Activated T-helper 1 cell treated with Interleukin-2 at 50 U/mL for 16 hours (primary cell): ENCODE measurements around the gene PGAM5.

ENCODE experiments used
- DNase-seq: peaks from one replicate; pipeline ENCODE4 v3.0.0-alpha.2; 2020; ENCODE audit warnings: low read depth

PGAM5 gene

GRCh38 chr12:132710405-132711079 is at the start of gene PGAM5:
Gene PGAM5, plus strand, starts transcription at chr12:132710842. Its CDS starts 35 bp downstream, at chr12:132710877.
- DNase-seq = peak; percentile 92

GRCh38 chr12:132660996-132661395 is 49.6 kb upstream of the PGAM5 start:
- DNase-seq = no peak

DNA sequence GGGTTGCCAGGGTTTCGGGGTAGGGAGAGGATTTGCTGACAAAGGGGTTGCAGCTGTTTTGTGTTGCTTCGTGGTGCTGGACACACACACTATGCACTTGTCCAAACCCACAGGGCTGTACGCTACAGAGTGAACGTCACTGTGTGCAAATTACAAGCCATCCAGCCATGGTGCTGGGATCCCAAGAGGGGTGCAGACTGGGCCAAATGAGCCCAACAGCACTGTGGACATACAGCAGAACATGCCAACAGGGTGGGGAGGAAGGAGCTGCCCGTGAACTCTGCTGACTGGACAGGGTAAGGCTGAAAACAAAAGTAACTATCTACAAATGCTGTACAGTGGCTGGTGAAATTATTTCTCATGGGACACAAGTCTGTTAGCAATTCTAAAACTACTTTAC is 48.7 kb upstream of the PGAM5 start:
- no peak for DNase-seq

- DNase-seq = no peak
These were observed 47.5 kb upstream of the PGAM5 start for GRCh38 chr12:132662901-132663755.

GRCh38 chr12:132664206-132665148 is 46.2 kb upstream of the PGAM5 start:
- DNase-seq = no peak

DNA sequence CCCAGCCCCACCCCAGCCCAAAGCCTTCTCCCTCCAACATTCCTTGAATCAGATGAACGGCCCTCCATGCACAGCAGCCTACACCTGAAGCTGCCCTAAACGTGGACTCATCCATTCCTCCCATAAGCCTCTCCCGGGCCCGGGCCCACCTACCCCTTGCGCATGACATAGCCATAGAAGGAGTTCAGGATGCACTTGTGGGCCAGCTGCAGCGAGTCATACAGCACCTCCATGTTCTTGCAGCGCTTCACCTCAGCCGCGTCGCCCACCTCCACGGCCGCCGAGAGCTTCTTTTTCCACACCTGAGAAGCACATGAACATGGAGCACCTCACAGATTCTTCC is 45.5 kb upstream of the PGAM5 start:
- DNase-seq = no peak

DNA sequence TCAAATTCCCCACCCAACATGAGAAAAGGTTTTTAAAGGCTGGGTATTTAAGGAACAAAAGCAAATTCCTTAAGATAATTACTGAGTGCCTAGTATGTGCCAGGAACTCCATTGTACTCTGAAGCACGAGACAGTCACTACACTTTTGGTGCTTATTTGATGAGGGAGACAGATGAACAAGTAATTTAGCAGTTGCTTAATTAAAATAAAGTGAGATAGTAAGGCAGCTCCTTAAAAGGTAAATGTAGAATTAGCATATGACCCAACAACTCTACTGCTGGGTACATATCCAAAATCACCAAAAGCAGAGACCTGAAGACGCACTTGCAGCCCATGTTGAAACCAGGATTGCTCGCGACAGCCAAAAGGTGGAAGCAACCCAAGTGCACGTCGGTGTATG is 44.8 kb upstream of the PGAM5 start:
- DNase-seq = no peak

DNA sequence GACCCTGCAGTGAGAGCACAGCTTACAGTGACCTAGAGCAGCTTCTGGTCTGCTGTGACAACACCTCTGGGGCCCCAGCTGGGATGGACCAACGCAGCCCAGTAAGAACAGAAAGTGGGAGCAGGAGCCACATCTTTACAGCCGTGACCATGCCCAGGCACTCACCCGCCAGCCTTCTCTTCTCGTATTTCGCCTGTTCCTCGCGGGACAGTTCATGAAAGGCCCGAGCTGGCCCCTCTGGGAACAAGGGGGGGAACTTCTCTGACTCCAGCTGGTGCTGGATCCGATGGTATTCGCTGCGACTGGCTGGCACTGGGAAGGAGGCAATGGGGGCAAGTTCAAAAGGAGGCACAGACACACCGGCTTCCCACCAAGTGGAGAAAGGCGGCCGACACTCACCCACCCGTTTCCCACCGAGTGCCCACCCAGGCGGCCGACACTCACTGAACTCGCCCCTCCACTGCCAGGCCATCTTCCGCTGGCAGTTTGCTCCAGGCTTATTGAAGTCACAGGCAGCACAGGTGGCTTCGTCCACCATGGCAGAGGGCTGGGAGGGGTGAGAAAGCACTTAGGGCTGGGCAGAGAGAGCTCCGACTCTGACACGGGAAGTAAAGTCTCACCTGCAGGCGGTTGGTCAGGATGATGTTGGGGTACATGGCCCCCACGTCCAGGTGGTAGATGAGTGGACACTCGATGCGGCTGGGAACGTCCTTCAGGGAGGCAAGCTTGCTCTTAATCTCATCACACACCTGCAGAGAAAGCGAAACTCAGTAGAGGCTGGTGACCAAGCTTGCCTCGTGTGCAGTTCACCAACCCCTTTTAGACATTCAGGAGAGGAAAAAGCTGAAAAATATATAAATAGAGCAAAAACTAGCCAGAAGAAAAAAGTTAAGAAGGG is 42.2 kb upstream of the PGAM5 start:
- no peak for DNase-seq

DNA sequence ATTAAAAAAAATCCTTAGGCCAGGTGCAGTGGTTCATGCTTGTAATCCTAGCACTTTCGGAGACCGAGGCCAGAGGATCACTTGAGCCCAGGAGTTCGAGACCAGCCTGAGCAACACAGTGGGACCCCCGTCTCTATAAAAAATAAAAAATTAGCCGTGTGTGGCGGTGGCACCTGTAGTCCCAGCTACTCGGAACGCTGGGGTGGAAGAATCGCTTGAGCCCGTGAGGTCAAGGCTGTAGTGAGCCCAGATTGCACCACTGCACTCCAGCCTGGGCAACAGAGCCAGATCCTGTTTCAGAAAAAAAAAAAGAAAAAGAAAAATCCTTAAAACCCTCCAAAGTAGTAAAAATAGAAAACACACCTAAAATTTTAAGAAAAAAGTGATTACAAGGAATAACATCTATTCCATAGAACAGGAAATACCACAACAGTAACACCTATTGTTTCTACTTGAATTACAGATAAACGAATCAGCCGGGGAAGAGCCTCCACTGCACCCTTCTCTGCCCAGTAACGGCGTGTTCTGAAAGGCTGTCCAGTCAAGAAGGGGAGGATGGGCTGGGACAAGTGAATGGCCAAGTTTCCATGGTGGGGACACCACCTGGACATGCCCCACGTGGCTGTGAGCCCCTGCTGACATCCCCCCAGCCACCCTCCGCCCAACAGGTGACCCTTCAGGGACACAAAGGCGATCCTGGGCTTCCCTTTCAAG is 41.3 kb upstream of the PGAM5 start:
- no peak for DNase-seq

DNA sequence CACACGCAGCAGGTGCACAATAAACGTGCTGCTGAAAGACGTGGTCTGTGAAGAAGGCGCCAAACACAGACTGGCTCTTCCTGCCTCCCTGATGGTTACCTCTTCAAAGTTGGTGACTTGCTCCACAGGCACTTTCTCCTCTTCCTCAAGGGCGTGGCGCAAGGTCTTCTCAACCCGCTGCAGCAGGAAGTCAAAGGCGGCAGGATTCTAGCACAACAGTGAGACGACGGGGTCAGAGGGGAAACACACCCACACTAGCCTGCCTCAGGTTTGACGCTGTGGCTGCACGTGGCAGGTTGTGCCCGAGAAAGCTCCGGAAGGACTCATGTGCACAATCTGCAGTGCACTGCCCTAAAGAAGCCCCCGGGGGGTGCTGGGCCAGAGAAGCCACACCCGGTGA is 38.5 kb upstream of the PGAM5 start:
- DNase-seq = no peak

DNA sequence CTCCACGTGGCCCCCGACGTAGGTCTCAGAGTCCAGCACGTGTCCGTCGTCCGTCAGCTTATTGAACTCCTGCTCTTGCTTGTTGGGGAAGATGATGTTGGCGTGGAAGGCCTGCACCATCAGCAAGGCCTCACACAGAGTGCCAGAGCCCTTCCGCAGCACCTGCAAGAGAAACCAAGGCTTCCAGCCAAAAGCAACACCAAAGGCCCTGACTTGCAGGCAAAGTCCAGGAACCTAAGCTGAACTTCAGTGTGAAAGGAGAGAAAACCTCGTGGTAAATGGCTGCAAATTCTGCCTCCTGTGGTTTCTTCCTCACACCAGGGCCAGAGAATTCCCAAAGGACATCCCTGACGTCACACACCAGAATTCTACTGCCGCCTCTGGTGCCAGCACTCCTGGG is 38.0 kb upstream of the PGAM5 start:
- no peak for DNase-seq

- DNase-seq = no peak
These were observed 37.1 kb upstream of the PGAM5 start for GRCh38 chr12:132673288-132674179.

- no peak for DNase-seq
These were observed 36.1 kb upstream of the PGAM5 start for GRCh38 chr12:132674561-132674960.

DNA sequence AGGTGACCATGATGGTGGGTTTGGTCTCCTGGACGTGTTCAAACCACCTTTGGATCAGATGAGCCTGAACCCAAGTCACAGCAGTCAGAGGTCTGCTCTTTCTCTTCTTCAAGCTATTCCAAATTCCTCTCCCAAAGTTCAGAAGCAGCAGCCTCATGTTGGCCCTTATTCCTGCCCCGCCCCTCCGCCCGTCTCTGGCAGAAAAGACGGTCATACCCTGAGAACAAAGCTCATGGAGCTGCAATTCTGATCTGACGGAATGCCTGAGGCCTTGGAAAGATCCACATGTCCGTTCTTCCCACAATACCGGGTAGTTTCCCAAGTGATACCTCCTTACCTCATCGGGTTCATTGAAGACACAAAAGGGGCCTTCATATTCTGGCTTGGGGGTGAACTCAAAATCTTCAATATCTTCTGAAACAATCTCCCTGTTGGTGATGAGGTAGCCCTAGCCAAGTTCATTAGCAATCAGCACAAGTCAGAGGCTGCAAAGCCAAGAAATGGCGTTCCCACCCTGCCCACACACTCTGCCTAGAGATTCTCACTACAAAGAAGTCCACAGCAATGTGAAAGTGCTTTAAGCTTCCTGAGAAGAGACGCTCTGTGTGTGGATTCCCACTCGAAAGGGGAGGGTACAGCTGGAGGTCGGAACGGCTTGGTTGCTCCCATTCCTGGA is 34.7 kb upstream of the PGAM5 start:
- DNase-seq = no peak

DNA sequence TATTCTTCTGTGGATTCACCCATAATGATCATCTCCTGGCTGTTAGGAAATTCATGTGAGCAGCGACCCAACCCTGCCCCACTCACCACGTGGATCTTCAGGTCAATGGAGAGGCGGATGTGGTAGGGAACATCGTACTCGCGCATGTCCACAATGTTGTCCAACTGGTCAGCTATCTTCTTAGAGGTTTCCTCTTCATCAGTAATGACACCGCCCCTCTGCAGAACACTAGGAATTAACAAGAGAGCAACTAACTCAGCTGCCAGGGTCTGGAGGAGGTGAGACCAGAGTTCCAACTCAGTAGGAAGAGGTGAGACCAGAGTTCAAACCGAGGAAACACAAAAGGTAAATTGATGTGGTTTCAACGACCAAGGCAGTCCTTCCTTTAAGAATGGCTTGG is 33.1 kb upstream of the PGAM5 start:
- DNase-seq = no peak

GRCh38 chr12:132685400-132685799 is 25.2 kb upstream of the PGAM5 start:
- DNase-seq = no peak

DNA sequence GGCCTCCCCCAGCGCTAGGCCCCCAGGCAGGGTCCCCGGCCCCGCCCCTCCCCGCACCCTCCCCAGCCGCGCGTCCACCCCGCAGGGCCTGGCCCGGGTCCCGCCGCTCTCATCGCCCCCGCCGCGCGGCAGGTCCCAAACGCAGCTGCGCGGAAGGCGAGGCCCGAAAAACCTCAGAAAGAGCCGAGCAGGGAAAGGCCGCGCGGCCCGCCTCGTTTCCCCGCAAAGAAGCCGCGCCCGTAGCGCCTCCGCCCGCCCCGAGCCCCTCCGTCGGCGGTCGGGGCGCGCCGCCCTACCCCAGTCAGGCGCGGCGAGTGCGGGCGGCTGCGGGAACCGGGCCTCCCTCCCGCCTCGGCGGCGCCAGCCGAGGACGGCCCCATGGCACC is 23.8 kb upstream of the PGAM5 start:
- DNase-seq = no peak

DNA sequence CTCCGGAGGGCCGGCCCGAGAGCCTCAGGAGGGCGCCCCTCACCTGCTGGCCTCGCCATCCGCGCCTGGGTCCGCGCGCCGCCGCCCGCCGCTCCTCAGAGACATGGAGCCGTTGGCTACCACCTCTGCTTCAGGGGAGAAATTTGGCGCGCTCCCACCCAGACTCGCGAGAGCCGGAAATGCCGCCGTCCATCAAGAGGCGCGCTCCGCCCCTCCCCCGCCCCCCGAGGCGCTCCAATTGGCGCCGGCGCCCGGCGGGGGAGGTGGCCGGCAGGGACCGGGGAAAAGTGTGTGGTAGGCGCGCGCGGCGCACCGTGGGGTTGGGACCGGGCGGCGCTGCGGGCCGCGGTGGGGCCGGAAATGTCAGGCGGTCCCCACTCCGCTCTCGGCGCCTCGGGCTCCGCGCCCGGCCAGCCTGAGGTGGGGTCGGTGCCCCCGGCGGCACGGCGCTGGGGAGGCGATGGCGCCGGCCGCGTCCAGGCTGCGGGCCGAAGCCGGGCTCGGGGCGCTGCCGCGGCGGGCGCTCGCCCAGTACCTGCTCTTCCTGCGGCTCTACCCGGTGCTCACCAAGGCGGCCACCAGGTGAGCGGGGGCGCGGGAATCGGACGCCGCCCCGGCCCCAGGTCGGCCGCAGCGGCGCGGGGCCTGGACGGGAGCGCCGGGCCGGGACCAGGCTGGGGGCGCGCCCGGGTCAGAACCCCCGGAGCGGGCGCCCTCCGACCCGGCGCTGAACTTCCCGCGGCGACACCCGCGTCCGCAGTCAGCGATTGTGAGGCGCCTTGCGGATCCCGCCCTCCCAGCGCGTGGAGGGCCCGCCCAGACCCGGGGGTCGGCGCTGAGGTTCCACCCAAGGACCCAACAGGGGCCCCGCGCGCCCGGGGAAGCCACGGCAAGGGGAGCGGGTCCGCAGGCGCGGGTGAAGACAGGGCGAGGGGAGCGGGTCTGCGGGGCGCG is 23.2 kb upstream of the PGAM5 start, which contains the start of the genes POLE and PXMP2:
Gene POLE (minus strand): TSS at position 132 of the 954 bp plus-strand sequence. CDS start 27 bp downstream, at position 105.
Gene PXMP2 (plus strand): TSS at position 377 of the 954 bp plus-strand sequence. CDS start 84 bp downstream, at position 461.
- DNase-seq = peak; percentile 93
